ENCODE results near the gene AIFM2. TPM values are rescaled to one million over a fixed set of nuclear protein-coding genes. Genes with fewer than 3 reads are reported as not detected.
A peak's percentile ranks its signal among the peaks of the same experiment; 100 is the strongest.

Gene AIFM2
- total and polyA plus RNA-seq, 2 of the 13 experiments (the other 11 are each of a cell fraction or from before 2014, with no cell fraction given): 20.3 to 29.5 TPM

- TF ChIP-seq MXD1 (CRISPR knock-in tag; IDR thresholded peaks at IDR 0.05) (no peak), ZNF256 (CRISPR knock-in tag; conservative IDR thresholded peaks at IDR 0.05) (no peak), SCMH1 (CRISPR knock-in tag; IDR thresholded peaks at IDR 0.05; ENCODE audit: borderline replicate concordance) (no peak), RAD21 (CRISPR knock-in tag; IDR thresholded peaks at IDR 0.05) (no peak), TMF1 (CRISPR knock-in tag; IDR thresholded peaks at IDR 0.05; ENCODE audit: low read depth) (no peak), JUNB (CRISPR knock-in tag; IDR thresholded peaks at IDR 0.05; ENCODE audit: borderline replicate concordance) (no peak), ZNF784 (CRISPR knock-in tag; IDR thresholded peaks at IDR 0.05; ENCODE audit: borderline replicate concordance) (no peak), RBM39 (IDR thresholded peaks at IDR 0.05; ENCODE audit: low read depth, low read length, poor library complexity, severe bottlenecking) (no peak), ZMYM4 (CRISPR knock-in tag; IDR thresholded peaks at IDR 0.05) (peak; percentile 52; the same call in 1 of the 2 replicates), CSRNP1 (CRISPR knock-in tag; IDR thresholded peaks at IDR 0.05) (no peak), MXD3 (CRISPR knock-in tag; IDR thresholded peaks at IDR 0.05) (no peak), GPN1 (CRISPR knock-in tag; IDR thresholded peaks at IDR 0.05; ENCODE audit: borderline replicate concordance) (no peak), ZBTB37 (CRISPR knock-in tag; IDR thresholded peaks at IDR 0.05) (no peak), MED13 (CRISPR knock-in tag; IDR thresholded peaks at IDR 0.05) (no peak), GTF2F1 (IDR thresholded peaks at IDR 0.05; ENCODE audit: low read length) (no peak), ZBED4 (CRISPR knock-in tag; IDR thresholded peaks at IDR 0.05; ENCODE audit: borderline replicate concordance) (peak; percentile 55; the same call in 1 of the 2 replicates), HCFC1 (IDR thresholded peaks at IDR 0.05; ENCODE audit: low read depth, low read length) (no peak), ZBTB25 (CRISPR knock-in tag; IDR thresholded peaks at IDR 0.05) (no peak; the same call in 1 of the 2 replicates), ZSCAN22 (CRISPR knock-in tag; IDR thresholded peaks at IDR 0.05) (no peak), NFE2L2 (IDR thresholded peaks at IDR 0.05; ENCODE audit: low read length) (no peak), NRL (CRISPR knock-in tag; IDR thresholded peaks at IDR 0.05; ENCODE audit: borderline replicate concordance) (no peak)
Observed at GRCh38 chr10:70090951-70091350, 41.7 kb downstream of the AIFM2 start (continued).

Measured in HepG2 (cell line).